RCC 7860 (cell line): ENCODE results near the gene ABCA7.
A peak's percentile ranks its signal among the peaks of the same experiment; 100 is the strongest.

Experiments used
- DNase-seq: peaks from one replicate; pipeline ENCODE4 v3.0.0-alpha.2; 2015; ENCODE audit warnings: low spot score
- FAIRE-seq: peaks from 2 replicates; lab custom pipeline; 2012; peaks lifted over from hg19 to GRCh38; lab: Jason Lieb, UNC

Gene ABCA7

DNA sequence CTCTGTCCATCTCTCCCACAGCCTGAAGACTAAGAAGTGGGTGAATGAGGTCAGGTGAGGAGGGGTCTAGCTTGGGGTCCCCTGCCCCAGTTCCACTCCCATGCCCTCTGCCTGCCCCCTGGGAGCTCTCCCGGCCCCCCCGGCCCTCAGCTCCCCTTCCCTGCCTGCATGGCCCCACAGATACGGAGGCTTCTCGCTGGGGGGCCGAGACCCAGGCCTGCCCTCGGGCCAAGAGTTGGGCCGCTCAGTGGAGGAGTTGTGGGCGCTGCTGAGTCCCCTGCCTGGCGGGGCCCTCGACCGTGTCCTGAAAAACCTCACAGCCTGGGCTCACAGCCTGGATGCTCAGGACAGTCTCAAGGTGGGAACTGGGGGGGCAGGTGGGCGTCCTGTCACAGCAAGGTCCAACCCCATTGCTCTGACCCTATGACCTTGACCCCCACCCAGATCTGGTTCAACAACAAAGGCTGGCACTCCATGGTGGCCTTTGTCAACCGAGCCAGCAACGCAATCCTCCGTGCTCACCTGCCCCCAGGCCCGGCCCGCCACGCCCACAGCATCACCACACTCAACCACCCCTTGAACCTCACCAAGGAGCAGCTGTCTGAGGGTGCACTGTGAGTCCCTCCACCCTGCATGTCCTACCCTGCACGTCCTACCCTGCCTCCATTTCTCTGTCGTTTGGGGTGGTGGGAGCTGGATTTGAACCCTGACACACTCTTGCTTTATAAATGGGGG is 16.1 kb downstream of the ABCA7 start:
- FAIRE-seq = no peak
- DNase-seq = no peak

- FAIRE-seq (no peak), DNase-seq (peak; percentile 42)
Observed at GRCh38 chr19:1057176-1057855, 17.4 kb downstream of the ABCA7 start.

DNA sequence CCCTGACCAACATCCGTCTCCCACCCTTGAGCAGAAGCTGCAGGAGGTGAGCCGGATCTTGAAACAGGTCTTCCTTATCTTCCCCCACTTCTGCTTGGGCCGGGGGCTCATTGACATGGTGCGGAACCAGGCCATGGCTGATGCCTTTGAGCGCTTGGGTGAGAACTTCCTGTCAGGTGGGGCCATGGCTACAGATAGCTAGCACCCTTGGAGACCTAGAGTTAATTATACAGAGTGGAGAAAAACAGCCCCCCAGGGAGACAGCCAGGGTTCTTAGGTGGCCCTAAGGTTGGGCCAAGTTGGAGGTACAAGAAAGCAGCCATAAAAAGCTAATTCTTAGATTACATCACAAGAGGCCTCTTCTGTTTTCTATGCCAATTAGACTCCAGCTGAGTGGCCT is 18.2 kb downstream of the ABCA7 start:
- FAIRE-seq (no peak), DNase-seq (no peak)

DNA sequence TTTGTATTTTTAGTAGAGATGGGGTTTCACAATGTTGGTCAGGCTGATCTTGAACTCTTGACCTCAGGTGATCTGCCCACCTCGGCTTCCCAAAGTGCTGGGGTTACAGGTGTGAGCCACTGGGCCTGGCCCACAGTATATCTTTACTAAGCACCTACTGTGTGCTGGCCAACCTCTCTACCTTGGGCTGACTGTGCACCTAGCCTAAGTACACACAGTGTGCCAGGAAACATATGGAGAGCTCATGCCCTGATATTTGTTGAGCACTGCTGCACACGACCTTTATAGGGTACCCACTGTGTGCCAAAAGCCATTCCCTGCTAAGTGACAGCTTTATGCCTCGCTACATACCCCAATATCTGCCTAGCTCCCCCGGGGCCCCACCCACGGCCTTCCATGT is 20.8 kb downstream of the ABCA7 start:
- FAIRE-seq = no peak
- no peak for DNase-seq

- FAIRE-seq = no peak
- DNase-seq = no peak
Observed at GRCh38 chr19:1061987-1062386, 22.1 kb downstream of the ABCA7 start.

GRCh38 chr19:1062387-1063029 is 22.6 kb downstream of the ABCA7 start:
- DNase-seq = no peak

DNA sequence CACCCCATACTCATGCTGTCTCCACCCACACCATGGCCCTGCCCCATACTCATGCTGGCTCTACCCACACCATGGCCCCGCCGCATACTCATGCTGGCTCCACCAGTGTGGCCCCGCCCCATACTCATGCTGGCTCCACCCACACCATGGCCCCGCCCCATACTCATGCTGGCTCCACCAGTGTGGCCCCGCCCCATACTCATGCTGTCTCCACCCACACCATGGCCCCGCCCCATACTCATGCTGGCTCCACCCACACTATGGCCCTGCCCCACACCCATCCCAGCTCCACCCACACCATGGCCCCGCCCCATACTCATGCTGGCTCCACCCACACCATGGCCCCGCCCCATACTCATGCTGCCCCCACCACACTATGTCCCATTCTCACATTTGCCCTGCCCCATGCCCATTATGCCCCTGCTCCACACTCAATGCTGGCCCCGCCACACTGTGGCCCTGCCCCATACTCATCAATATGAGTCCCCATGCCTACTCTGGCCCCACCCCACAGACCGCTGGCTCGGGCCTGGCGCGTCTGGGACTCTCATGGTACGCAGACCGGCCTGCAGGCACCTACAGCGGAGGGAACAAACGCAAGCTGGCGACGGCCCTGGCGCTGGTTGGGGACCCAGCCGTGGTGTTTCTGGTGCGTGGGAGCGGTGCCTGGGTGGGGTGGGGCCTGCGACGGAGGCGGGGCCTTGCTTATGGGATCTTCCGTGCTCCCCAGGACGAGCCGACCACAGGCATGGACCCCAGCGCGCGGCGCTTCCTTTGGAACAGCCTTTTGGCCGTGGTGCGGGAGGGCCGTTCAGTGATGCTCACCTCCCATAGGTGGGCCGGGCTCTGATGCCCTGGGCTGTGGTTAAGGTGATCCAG is 23.4 kb downstream of the ABCA7 start:
- FAIRE-seq (no peak), DNase-seq (no peak)

More at GRCh38 chr19:1062387-1063029, 22.6 kb downstream of the ABCA7 start:
- FAIRE-seq = no peak

- FAIRE-seq (no peak), DNase-seq (no peak)
Observed at GRCh38 chr19:1063909-1064660, 24.2 kb downstream of the ABCA7 start.

DNA sequence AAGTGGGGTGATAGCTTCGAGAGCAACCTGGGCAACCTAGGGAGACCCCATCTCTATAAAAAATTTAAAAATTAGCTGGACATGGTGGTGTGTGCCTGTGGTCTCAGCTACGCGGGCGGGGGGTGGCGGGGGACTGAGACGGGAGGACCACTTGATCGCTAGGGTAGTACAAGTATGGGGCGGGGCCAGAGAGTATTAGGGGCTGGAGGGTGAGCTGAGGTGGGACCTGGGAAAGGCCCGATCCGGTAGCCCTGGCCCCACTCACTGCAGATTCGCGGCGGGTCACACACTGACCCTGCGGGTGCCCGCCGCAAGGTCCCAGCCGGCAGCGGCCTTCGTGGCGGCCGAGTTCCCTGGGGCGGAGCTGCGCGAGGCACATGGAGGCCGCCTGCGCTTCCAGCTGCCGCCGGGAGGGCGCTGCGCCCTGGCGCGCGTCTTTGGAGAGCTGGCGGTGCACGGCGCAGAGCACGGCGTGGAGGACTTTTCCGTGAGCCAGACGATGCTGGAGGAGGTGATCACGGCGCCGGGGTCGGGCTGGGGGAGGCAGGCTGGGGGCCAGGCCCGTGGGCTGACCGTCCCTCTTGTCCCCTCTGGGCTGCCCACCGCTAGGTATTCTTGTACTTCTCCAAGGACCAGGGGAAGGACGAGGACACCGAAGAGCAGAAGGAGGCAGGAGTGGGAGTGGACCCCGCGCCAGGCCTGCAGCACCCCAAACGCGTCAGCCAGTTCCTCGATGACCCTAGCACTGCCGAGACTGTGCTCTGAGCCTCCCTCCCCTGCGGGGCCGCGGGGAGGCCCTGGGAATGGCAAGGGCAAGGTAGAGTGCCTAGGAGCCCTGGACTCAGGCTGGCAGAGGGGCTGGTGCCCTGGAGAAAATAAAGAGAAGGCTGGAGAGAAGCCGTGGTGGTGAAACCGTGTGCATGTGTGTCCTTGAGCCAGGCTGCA is 25.0 kb downstream of the ABCA7 start:
- no peak for DNase-seq
- no peak for FAIRE-seq

- FAIRE-seq (no peak), DNase-seq (no peak)
Observed at GRCh38 chr19:1065606-1066109, 25.8 kb downstream of the ABCA7 start.

DNA sequence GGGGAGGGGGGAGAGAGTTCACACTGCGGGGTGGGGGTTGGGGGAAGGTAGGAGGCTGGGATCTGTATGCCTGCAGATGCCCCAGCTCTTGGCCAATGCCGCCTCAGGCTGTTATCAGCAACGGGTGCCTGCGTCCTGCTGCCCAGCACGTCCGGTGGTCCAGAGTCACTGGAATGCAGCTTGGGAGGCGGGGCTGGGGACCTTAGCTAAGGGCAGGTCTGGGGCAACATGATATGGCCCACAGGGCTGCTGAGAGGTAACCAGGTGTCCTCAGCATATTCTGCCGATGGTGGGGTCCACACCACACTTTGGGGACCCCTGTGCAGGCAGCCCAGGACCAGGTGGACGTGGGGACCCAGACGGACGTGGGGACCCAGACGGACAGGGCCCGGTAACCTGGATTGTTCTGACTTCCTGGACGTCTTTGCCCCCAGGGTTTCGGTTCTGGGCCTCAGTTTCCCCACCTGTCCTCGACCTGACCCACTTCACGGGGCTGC is 26.4 kb downstream of the ABCA7 start:
- FAIRE-seq (no peak), DNase-seq (no peak)

- DNase-seq (no peak), FAIRE-seq (no peak)
Observed at GRCh38 chr19:1066748-1067340, 26.9 kb downstream of the ABCA7 start, which contains the start of gene ARHGAP45. ARHGAP45 (plus strand) TSS chr19:1067167; CDS start chr19:1067406, 239 bp downstream.

- DNase-seq (no peak), FAIRE-seq (no peak)
Observed at GRCh38 chr19:1067341-1067957, 27.5 kb downstream of the ABCA7 start.

GRCh38 chr19:1068009-1069001 is 28.4 kb downstream of the ABCA7 start:
- FAIRE-seq (no peak), DNase-seq (no peak)

DNA sequence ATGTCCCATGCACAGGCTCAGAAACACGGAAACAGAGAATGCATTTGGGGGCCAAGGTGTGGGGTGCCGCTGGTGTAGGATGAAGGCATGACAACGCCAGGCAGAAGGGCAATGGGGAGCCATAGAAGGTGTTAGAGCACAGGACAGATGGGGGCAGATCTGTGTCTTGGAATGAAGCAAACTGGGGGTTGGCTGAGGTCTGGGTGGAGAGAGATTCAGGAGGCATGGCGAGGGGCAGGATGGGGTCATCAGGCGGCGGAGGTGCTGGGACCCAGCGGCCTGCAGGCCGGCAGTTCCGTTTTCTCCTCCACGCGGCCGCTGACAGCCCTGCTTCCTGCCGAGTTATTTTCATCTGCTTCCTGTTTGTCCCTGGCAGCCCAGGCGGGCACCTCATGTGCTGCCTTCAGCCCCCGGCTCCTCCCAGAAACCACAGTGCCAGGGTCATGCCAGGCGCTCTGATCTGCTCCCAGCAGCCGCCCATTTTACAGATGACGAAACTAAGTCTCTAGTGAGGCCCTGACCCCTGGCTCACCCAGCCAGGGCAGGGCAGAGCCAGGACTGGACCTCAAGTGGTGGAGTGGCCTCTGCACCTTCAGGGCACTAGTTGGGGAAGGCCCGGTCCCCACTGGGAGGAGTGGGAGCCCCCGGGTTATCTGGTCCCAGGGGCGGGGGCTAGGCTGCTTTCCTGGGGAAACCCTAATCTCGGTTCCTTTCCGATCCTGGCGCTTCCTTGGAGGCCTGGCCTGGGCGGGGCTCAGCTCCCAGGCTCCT is 29.3 kb downstream of the ABCA7 start:
- DNase-seq = no peak
- no peak for FAIRE-seq

- FAIRE-seq = no peak
- DNase-seq = no peak
Observed at GRCh38 chr19:1070576-1070930, 30.6 kb downstream of the ABCA7 start.
